Nephron progenitor cell (in vitro differentiated cells): ENCODE data around the gene RAB29.

Experiments
- DNase-seq: peaks from one replicate; pipeline ENCODE4 v3.0.0; 2021
- H3K27ac Mint-ChIP-seq: 2 replicates; pipeline ENCODE4 v1.8.0; 2021; ENCODE audit warnings: mild to moderate bottlenecking, moderate library complexity, mixed read lengths
- H3K27me3 Mint-ChIP-seq: 2 replicates; pipeline ENCODE4 v1.8.0; 2021; ENCODE audit warnings: mild to moderate bottlenecking, low read depth, mixed read lengths; ENCODE audit not compliant: poor library complexity
- H3K36me3 Mint-ChIP-seq: 2 replicates; pipeline ENCODE4 v1.8.0; 2021; ENCODE audit warnings: low read depth, mixed read lengths
- H3K4me1 Mint-ChIP-seq: 2 replicates; pipeline ENCODE4 v1.8.0; 2021; ENCODE audit warnings: mixed read lengths
- H3K4me3 Mint-ChIP-seq: 2 replicates; pipeline ENCODE4 v1.8.0; 2021; ENCODE audit warnings: mild to moderate bottlenecking, moderate library complexity, mixed read lengths
- H3K9me3 Mint-ChIP-seq: 2 replicates; pipeline ENCODE4 v1.8.0; 2021; ENCODE audit warnings: mild to moderate bottlenecking, moderate library complexity, mixed read lengths
- TF ChIP-seq, protein P1 (sequence below): fragments of 200-600 bp; sonication (generic); IDR thresholded peaks from 2 replicates; pipeline ENCODE4 v1.5.0; 2021; ENCODE audit warnings: antibody characterized with exemption

RAB29 gene

DNA sequence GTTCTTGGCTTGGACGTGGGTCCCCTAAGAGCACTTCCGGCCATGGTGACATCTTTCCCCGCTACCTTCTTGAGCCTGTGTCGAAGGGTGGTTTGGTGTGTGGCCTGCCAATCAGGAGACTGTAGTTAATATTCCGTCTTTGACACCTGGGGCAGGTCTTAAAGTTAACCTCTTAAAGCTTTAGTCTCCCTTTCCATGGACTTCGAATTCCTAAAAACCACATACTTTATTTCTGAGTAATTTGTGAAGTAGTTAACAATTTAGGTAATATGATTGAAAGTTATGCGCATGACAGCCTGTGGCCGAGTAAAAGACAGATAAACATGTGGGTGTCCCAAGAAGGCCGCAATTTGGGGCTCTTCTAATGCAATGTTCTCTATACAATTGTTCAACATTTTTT lies 10.2 kb upstream of the RAB29 start:
- no peak overlapping the region for H3K4me3 Mint-ChIP-seq
- no peak overlapping the region for H3K27ac Mint-ChIP-seq
- H3K36me3 Mint-ChIP-seq = peaks cover 13% of the 10 kb centered on the region
- peaks cover 6% of the 10 kb centered on the region for H3K4me1 Mint-ChIP-seq
- H3K9me3 Mint-ChIP-seq = no peaks in the 10 kb centered on the region
- TF ChIP-seq, protein P1, sequence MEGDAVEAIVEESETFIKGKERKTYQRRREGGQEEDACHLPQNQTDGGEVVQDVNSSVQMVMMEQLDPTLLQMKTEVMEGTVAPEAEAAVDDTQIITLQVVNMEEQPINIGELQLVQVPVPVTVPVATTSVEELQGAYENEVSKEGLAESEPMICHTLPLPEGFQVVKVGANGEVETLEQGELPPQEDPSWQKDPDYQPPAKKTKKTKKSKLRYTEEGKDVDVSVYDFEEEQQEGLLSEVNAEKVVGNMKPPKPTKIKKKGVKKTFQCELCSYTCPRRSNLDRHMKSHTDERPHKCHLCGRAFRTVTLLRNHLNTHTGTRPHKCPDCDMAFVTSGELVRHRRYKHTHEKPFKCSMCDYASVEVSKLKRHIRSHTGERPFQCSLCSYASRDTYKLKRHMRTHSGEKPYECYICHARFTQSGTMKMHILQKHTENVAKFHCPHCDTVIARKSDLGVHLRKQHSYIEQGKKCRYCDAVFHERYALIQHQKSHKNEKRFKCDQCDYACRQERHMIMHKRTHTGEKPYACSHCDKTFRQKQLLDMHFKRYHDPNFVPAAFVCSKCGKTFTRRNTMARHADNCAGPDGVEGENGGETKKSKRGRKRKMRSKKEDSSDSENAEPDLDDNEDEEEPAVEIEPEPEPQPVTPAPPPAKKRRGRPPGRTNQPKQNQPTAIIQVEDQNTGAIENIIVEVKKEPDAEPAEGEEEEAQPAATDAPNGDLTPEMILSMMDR = no peak
- H3K27me3 Mint-ChIP-seq = peaks cover 6% of the 10 kb centered on the region
- no peak for DNase-seq

DNA sequence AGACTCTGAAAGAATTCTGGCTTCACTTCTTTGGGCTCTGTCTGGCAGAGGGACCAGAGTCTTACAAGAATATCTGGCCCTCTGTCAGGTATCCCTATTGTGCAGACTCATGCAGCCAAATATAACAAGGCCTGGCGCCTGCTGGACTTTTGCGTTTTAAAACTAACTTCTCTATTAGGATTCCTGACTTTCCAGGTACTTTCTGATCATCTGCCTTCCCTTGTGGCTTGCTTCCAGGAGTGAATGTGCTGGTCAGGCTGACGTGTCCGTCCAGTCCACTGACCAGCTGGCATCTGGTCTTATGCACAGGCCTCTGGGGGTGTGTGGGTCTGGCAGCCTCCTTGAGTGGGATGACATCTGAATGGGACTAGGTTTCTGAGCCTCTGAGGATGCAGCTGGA lies 8.6 kb upstream of the RAB29 start:
- no peak for DNase-seq
- Mint-ChIP-seq H3K27ac (no peak overlapping the region), H3K36me3 (no peaks in the 10 kb centered on the region), H3K9me3 (no peaks in the 10 kb centered on the region), H3K27me3 (peaks cover 9% of the 10 kb centered on the region), H3K4me3 (no peak overlapping the region), H3K4me1 (peaks cover 6% of the 10 kb centered on the region)
- TF ChIP-seq, protein P1 = no peak

DNA sequence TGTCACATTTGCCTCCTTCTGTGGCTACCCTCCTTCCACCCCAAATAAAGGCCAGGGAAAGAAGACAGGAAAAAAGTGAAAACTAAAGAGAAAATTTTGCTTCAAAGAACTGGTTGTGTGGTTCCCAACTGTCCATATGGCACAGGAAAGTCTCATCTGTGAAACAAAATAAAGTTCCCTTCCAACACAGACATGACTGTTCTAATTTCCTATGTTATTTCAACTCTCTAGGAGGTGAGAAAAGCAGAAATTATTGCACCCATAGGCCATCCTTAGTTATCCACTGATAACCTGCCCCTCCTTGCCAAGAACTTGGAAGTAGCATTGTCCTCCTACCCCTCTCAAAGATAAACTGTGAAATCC lies 8.1 kb upstream of the RAB29 start:
- H3K36me3 Mint-ChIP-seq = no peaks in the 10 kb centered on the region

DNA sequence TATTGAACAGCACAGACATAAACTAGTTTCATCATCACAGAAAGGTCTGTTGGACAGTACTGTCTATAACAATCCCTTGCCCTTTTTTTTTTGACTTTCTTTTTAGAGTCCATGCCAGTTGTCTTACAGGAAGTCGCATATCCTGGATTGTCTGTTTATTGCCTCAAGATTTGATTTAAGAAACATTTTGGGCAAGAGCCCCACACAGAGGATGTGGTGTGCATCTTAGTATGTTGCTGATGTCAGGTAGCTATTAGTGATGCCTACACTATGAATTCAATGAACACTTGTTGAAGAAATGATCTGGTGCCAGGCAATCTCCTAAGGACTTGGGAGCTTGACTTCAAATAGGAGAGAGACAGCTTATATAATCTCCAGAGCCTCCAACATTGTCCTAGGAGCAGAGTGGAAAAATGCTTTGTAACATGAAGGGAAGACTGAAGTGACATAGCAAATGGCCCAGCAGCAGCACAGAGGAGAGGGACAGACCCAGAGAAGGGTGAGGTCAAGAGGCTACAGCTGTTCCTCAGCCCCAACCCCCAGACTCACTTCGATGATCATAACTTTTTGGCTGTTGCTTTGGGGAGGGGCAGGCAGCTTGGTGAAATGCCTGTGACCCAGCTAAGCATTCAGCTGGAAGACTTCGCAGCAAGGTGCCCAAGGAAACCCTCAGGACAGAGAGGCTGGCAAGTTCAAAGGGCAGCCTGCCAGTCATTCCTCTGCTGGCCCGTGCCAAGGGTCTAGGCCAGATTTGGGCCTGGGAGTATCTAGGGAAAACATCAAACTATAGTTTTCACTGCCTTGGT lies 7.5 kb upstream of the RAB29 start:
- Mint-ChIP-seq H3K9me3 (no peaks in the 10 kb centered on the region), H3K27ac (no peak overlapping the region), H3K27me3 (peaks cover 14% of the 10 kb centered on the region), H3K4me3 (no peak overlapping the region), H3K4me1 (peaks cover 6% of the 10 kb centered on the region), H3K36me3 (no peaks in the 10 kb centered on the region)
- no peak for DNase-seq
- TF ChIP-seq, protein P1 = no peak

More for the DNA sequence above, 8.1 kb upstream of the RAB29 start:
- DNase-seq = no peak
- H3K9me3 Mint-ChIP-seq = no peaks in the 10 kb centered on the region
- TF ChIP-seq, protein P1 = no peak
- H3K27ac Mint-ChIP-seq = no peak overlapping the region
- H3K4me1 Mint-ChIP-seq = peaks cover 6% of the 10 kb centered on the region
- peaks cover 14% of the 10 kb centered on the region for H3K27me3 Mint-ChIP-seq
- H3K4me3 Mint-ChIP-seq = no peak overlapping the region

DNA sequence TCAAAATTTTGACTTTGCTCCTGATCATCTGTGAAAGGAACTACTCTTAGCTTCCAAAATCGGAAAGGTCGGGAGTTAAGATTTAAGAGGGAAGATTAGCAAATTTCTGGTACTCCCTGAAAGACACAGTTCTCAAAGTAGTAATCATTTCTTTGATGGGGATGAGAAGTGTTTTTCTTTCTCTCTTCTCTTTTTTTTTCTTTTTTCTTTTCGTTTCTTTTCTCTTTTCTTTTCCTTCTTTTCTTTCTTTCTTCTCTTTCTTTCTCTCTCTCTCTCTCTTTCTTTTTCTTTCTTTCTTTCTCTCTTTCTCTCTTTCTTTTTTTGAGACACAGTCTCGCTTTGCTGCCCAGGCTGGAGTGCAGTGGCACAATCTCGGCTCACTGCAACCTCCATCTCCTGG lies 5.1 kb upstream of the RAB29 start:
- Mint-ChIP-seq H3K27ac (no peak overlapping the region), H3K27me3 (peaks cover 28% of the 10 kb centered on the region), H3K4me1 (peaks cover 6% of the 10 kb centered on the region), H3K36me3 (no peaks in the 10 kb centered on the region), H3K4me3 (no peak overlapping the region), H3K9me3 (peaks cover 13% of the 10 kb centered on the region)
- TF ChIP-seq, protein P1 = no peak
- no peak for DNase-seq

DNA sequence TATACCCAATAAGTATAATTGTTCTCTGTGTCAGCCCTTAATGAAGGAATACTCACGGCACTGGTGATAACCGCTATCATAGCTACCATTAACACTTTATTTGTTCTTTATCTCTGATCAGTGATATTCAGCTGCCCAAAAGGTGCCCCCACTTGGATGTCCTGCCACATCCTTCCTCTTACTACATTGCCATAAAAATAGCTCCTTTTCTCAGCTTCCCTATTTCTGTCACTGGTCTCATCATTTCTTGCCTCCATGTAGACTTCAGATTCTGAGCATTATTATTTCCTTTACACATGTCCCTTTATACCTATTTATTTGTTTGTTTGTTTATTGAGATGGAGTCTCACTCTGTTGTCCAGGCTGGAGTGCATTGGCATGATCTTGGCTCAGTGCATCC lies 2.7 kb upstream of the RAB29 start:
- Mint-ChIP-seq H3K27ac (no peak overlapping the region), H3K4me1 (peaks cover 19% of the 10 kb centered on the region), H3K36me3 (no peaks in the 10 kb centered on the region), H3K4me3 (no peak overlapping the region), H3K27me3 (peaks cover 46% of the 10 kb centered on the region), H3K9me3 (peaks cover 13% of the 10 kb centered on the region)
- DNase-seq = no peak
- TF ChIP-seq, protein P1 = no peak
